ENCODE data around the gene ERBB2.
"Not testable (repeated sequence)": the region's sequence is repeated elsewhere in the genome, so short reads cannot be mapped to it uniquely, and the experiment has no call there.

The ERBB2 gene

GRCh38 chr17:39688945-39689344 is 10.9 kb upstream of the ERBB2 start:
- peak overlapping the region; percentile 95 to 99 (median 97) for H3K27ac Mint-ChIP-seq
- peaks cover 22% of the 10 kb centered on the region for H3K4me1 Mint-ChIP-seq
- H3K4me3 Mint-ChIP-seq, result peak overlapping the region; percentile 89 to 97 (median 97)
- TF ChIP-seq CTCF (IDR thresholded peaks at IDR 0.05; ENCODE audit: unreplicated experiment in 3 of 3), result no peak
- H3K9me3 Mint-ChIP-seq, result no peaks in the 10 kb centered on the region
- peaks cover 19% of the 10 kb centered on the region for H3K36me3 Mint-ChIP-seq (ENCODE audit: low read depth)
- H3K27me3 Mint-ChIP-seq (ENCODE audit: low read depth), result peaks cover 3% of the 10 kb centered on the region

- no peak for TF ChIP-seq CTCF (IDR thresholded peaks at IDR 0.05; ENCODE audit: unreplicated experiment in 3 of 3)
- Mint-ChIP-seq H3K9me3 (no peaks in the 10 kb centered on the region), H3K36me3 (ENCODE audit: low read depth) (no peaks in the 10 kb centered on the region), H3K4me1 (no peaks in the 10 kb centered on the region), H3K4me3 (peak overlapping the region in 2 of 3 experiments; percentile 16 to 45), H3K27ac (peak overlapping the region; percentile 72 to 100 (median 97)), H3K27me3 (ENCODE audit: low read depth) (peaks cover 9% of the 10 kb centered on the region)
These were observed 5.3 kb upstream of the ERBB2 start for GRCh38 chr17:39694593-39694992.

GRCh38 chr17:39695089-39695474 is 4.8 kb upstream of the ERBB2 start:
- Mint-ChIP-seq H3K4me1 (no peaks in the 10 kb centered on the region), H3K9me3 (no peaks in the 10 kb centered on the region), H3K27me3 (ENCODE audit: low read depth) (peaks cover 9% of the 10 kb centered on the region), H3K36me3 (ENCODE audit: low read depth) (no peaks in the 10 kb centered on the region), H3K4me3 (peak overlapping the region in 2 of 3 experiments; percentile 45 to 56), H3K27ac (peak overlapping the region; percentile 97 to 100 (median 97))
- no peak for TF ChIP-seq CTCF (IDR thresholded peaks at IDR 0.05; ENCODE audit: unreplicated experiment in 3 of 3)

- peak overlapping the region; percentile 54 to 100 (median 97) for H3K27ac Mint-ChIP-seq
- no peaks in the 10 kb centered on the region for H3K36me3 Mint-ChIP-seq (ENCODE audit: low read depth)
- peaks cover 7% of the 10 kb centered on the region for H3K4me1 Mint-ChIP-seq
- H3K4me3 Mint-ChIP-seq, result peak overlapping the region in 1 of 3 experiments; percentile 11
- H3K9me3 Mint-ChIP-seq, result no peaks in the 10 kb centered on the region
- peaks cover 9% of the 10 kb centered on the region for H3K27me3 Mint-ChIP-seq (ENCODE audit: low read depth)
- TF ChIP-seq CTCF (IDR thresholded peaks at IDR 0.05; ENCODE audit: unreplicated experiment in 3 of 3), result no peak
These were observed 3.1 kb upstream of the ERBB2 start for GRCh38 chr17:39696731-39697130.

- Mint-ChIP-seq H3K36me3 (ENCODE audit: low read depth) (no peaks in the 10 kb centered on the region), H3K4me1 (peaks cover 20% of the 10 kb centered on the region), H3K9me3 (no peaks in the 10 kb centered on the region), H3K27ac (peak overlapping the region in 1 of 3 experiments; percentile 57), H3K4me3 (peak overlapping the region; percentile 25 to 74 (median 57)), H3K27me3 (ENCODE audit: low read depth) (peaks cover 9% of the 10 kb centered on the region)
- no peak for TF ChIP-seq CTCF (IDR thresholded peaks at IDR 0.05; ENCODE audit: unreplicated experiment in 3 of 3)
These were observed 1.9 kb upstream of the ERBB2 start for GRCh38 chr17:39697961-39698360.

GRCh38 chr17:39699157-39699817 is 577 bp upstream of the ERBB2 start:
- peak overlapping the region; percentile 90 to 98 (median 97) for H3K4me3 Mint-ChIP-seq
- H3K27me3 Mint-ChIP-seq (ENCODE audit: low read depth), result not testable (repeated sequence)

More at GRCh38 chr17:39699157-39699817, 577 bp upstream of the ERBB2 start:
- H3K36me3 Mint-ChIP-seq (ENCODE audit: low read depth); H3K9me3 Mint-ChIP-seq: not testable (repeated sequence)
- Mint-ChIP-seq H3K4me1 (peaks cover 31% of the 10 kb centered on the region), H3K27ac (peak overlapping the region; percentile 95 to 98 (median 97))
